GM12864 (cell line): ENCODE data around the gene KCNA2.

Experiments used
- DNase-seq: peaks from one replicate; pipeline ENCODE4 v3.0.0-alpha.2; 2011; ENCODE audit warnings: low read depth
- H3K4me3 ChIP-seq: 2 replicates; pipeline ENCODE4 v1.5.1; 2011; ENCODE audit warnings: mild to moderate bottlenecking, low read depth, low read length, control low read depth
- TF ChIP-seq, protein P1 (sequence below): IDR thresholded peaks from 2 replicates; pipeline ENCODE4 v1.5.1; 2011; ENCODE audit warnings: low read depth, mild to moderate bottlenecking, moderate library complexity, low read length, control low read depth, inconsistent platforms; ENCODE audit errors: missing control alignments

Gene KCNA2

DNA sequence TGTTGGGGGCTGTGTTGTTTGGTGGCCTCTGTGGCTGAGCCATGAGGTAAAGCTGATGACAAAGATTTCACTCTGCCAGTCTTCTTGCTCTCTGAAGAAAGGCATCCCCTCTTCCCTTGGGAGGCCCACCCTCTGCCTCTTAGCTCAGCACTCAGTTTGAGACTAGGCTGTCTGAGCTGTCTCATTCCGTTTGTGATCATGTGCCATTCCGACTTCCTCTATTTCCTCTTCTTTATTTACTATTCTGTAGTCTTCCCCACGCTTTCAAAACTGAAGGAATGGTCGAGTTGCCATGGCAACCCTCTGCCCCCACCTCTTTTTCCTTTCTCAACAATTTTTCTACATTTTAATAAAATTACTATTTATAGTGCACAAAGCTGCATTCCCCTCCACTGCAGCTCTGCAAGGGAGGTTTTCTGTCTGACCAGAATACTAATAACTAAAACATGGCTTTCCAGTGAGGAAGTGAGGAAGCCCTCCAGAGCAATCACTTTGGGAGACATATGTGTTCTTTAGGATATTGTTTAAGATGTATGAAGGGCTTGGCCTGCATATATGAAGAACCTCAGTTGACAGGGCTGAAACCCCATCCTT lies 37.8 kb upstream of the KCNA2 start:
- no peak for DNase-seq
- no peak overlapping the region for H3K4me3 ChIP-seq
- TF ChIP-seq, protein P1, sequence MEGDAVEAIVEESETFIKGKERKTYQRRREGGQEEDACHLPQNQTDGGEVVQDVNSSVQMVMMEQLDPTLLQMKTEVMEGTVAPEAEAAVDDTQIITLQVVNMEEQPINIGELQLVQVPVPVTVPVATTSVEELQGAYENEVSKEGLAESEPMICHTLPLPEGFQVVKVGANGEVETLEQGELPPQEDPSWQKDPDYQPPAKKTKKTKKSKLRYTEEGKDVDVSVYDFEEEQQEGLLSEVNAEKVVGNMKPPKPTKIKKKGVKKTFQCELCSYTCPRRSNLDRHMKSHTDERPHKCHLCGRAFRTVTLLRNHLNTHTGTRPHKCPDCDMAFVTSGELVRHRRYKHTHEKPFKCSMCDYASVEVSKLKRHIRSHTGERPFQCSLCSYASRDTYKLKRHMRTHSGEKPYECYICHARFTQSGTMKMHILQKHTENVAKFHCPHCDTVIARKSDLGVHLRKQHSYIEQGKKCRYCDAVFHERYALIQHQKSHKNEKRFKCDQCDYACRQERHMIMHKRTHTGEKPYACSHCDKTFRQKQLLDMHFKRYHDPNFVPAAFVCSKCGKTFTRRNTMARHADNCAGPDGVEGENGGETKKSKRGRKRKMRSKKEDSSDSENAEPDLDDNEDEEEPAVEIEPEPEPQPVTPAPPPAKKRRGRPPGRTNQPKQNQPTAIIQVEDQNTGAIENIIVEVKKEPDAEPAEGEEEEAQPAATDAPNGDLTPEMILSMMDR = no peak

GRCh38 chr1:110639724-110640386 lies 33.7 kb upstream of the KCNA2 start:
- H3K4me3 ChIP-seq = no peak overlapping the region
- no peak for DNase-seq
- TF ChIP-seq, protein P1 = no peak

GRCh38 chr1:110638556-110638955 lies 32.4 kb upstream of the KCNA2 start:
- TF ChIP-seq, protein P1 = no peak
- DNase-seq = no peak
- no peak overlapping the region for H3K4me3 ChIP-seq

DNA sequence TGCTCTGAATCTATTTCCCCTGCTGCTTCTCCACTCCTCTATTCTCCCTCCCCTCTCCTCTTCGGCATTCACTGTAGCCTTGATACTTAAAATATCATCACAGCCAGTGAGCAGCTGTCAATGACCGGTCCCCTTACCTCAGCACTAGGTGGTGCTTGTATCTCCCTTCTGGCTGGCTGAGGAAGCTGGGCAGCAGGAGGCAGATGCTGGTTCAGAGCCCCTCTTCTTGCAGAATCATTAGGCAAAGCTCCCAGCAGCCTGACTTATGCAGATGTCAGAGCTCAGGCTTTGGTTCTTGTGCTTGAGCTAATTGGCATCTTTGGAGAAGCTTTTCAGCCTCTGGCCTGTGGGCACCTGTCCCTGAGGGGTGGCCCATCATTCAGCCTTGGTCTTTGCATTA lies 31.9 kb upstream of the KCNA2 start:
- TF ChIP-seq, protein P1 = no peak
- H3K4me3 ChIP-seq = no peak overlapping the region
- DNase-seq = no peak

- DNase-seq = no peak
- H3K4me3 ChIP-seq = no peak overlapping the region
- TF ChIP-seq, protein P1 = no peak
These were observed 31.3 kb upstream of the KCNA2 start for GRCh38 chr1:110637475-110637874.

- TF ChIP-seq, protein P1 = no peak
- DNase-seq = peak; percentile 75
- H3K4me3 ChIP-seq = no peak overlapping the region
These were observed 30.2 kb upstream of the KCNA2 start for GRCh38 chr1:110636149-110636935.

DNA sequence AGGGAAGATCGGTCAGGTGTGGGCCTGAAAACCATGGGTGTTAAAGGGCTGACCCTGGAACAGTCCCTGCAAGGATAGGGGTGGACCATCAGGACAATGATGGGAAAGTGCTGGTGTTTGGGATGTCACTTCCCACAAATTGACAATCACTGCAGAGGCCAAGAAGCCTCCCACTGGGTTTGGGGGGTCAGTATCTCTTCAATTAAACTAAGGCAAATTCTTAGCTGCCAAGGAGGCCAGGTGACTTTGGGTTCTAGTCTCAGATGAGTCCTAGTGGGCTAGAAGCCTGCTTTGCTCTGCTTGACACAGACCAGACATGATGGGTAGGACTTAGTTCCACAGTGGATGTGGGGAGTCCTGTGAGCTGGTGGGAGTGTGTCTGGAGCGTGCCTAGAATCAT lies 29.3 kb upstream of the KCNA2 start:
- H3K4me3 ChIP-seq = no peak overlapping the region
- no peak for DNase-seq
- TF ChIP-seq, protein P1 = no peak
